ENCODE results near the gene RNPS1. TPM values are rescaled to one million over a fixed set of nuclear protein-coding genes. Genes with fewer than 3 reads are reported as not detected.
"Not testable (repeated sequence)": the region's sequence is repeated elsewhere in the genome, so short reads cannot be mapped to it uniquely, and the experiment has no call there.

The RNPS1 gene
- total RNA-seq, 5 donors from 2014 or later (not counting 1 experiment from before 2014, with no cell fraction given): 163 to 203 (median 181) TPM

- ChIA-PET CTCF (interaction anchor here in 1 of 2 donors (0.6 kb wide), 1 partner anchor 950 kb away, joined by 5 read pairs; no protein-coding TSS in a partner anchor), POLR2A (no interaction called here)
- H3K27ac ChIP-seq (ENCODE audit: low read length): no peak overlapping the region
These were observed 25.3 kb downstream of the RNPS1 start for GRCh38 chr16:2242598-2242997.

GRCh38 chr16:2240331-2240730 lies 27.6 kb downstream of the RNPS1 start:
- H3K27ac ChIP-seq (ENCODE audit: low read length); H3K27ac Mint-ChIP-seq; H3K36me3 Mint-ChIP-seq; DNase-seq; CTCF ChIA-PET; H3K4me1 Mint-ChIP-seq; H3K4me3 Mint-ChIP-seq; POLR2A ChIA-PET; H3K27me3 Mint-ChIP-seq; H3K9me3 Mint-ChIP-seq; ATAC-seq (replicated peaks in 1 of 4); H3K9me3 ChIP-seq; H3K4me3 ChIP-seq (ENCODE audit: control insufficient read depth in 1 of 2, extremely low read depth in 1 of 2, low read length in 1 of 2): not testable (repeated sequence)
- Histone ChIP-seq H3K36me3 (ENCODE audit: control insufficient read depth in 2 of 2, extremely low read depth in 1 of 2, insufficient read depth in 1 of 2, low read length in 1 of 2) (peaks cover 9 to 34% of the 10 kb centered on the region in 2 donors), H3K4me1 (ENCODE audit: control insufficient read depth in 1 of 2, extremely low read depth in 1 of 2, insufficient read depth in 2 of 2, low read length in 2 of 2) (peaks cover 2 to 15% of the 10 kb centered on the region in 2 experiments), H3K27me3 (replicated peaks in 1 of 2; ENCODE audit: control insufficient read depth in 2 of 2, extremely low read depth in 1 of 2, insufficient read depth in 2 of 2, low read length in 1 of 2) (peaks cover 0 to 21% of the 10 kb centered on the region in 2 experiments)
- 89% methylated on average over 5 of the region's 9 CpGs for WGBS (ENCODE audit: insufficient coverage)

More at GRCh38 chr16:2242598-2242997, 25.3 kb downstream of the RNPS1 start:
- Mint-ChIP-seq H3K4me3 (no peak overlapping the region), H3K36me3 (peaks cover 6% of the 10 kb centered on the region), H3K9me3 (no peaks in the 10 kb centered on the region), H3K4me1 (no peaks in the 10 kb centered on the region), H3K27ac (no peak overlapping the region), H3K27me3 (no peaks in the 10 kb centered on the region)
- Histone ChIP-seq H3K9me3 (no peaks in the 10 kb centered on the region), H3K4me1 (ENCODE audit: control insufficient read depth in 1 of 2, extremely low read depth in 1 of 2, insufficient read depth in 2 of 2, low read length in 2 of 2) (peaks cover 0 to under 1% of the 10 kb centered on the region in 2 experiments), H3K36me3 (ENCODE audit: control insufficient read depth in 2 of 2, extremely low read depth in 1 of 2, insufficient read depth in 1 of 2, low read length in 1 of 2) (peaks cover 8 to 42% of the 10 kb centered on the region in 2 donors), H3K4me3 (ENCODE audit: control insufficient read depth in 1 of 2, extremely low read depth in 1 of 2, low read length in 1 of 2) (no peak overlapping the region), H3K27me3 (replicated peaks in 1 of 2; ENCODE audit: control insufficient read depth in 2 of 2, extremely low read depth in 1 of 2, insufficient read depth in 2 of 2, low read length in 1 of 2) (peaks cover 0 to 2% of the 10 kb centered on the region in 2 experiments)
- no peak for ATAC-seq (replicated peaks in 1 of 4)
- no peak for DNase-seq
- WGBS (ENCODE audit: insufficient coverage): 98% methylated on average over 9 of the region's 11 CpGs

- ATAC-seq (replicated peaks in 1 of 4) (no peak), DNase-seq (no peak)
- ChIA-PET POLR2A (no interaction called here), CTCF (no interaction called here)
- H3K9me3 ChIP-seq: no peaks in the 10 kb centered on the region
- peaks cover 0 to 4% of the 10 kb centered on the region in 2 donors for H3K27me3 Mint-ChIP-seq
- H3K4me3 Mint-ChIP-seq: no peak overlapping the region
- 87% methylated on average over 9 of the region's 15 CpGs for WGBS (ENCODE audit: insufficient coverage)
- H3K27ac Mint-ChIP-seq: no peak overlapping the region
- peaks cover 10 to 30% of the 10 kb centered on the region in 2 donors for H3K36me3 ChIP-seq (ENCODE audit: control insufficient read depth in 2 of 2, extremely low read depth in 1 of 2, insufficient read depth in 1 of 2, low read length in 1 of 2)
- peaks cover 11% of the 10 kb centered on the region for H3K36me3 Mint-ChIP-seq
- H3K4me1 Mint-ChIP-seq: peaks cover 0 to 2% (median 1%) of the 10 kb centered on the region in 3 donors
- no peak overlapping the region for H3K27ac ChIP-seq (ENCODE audit: low read length)
- H3K9me3 Mint-ChIP-seq: no peaks in the 10 kb centered on the region
- peaks cover 2 to 15% of the 10 kb centered on the region in 2 experiments for H3K4me1 ChIP-seq (ENCODE audit: control insufficient read depth in 1 of 2, extremely low read depth in 1 of 2, insufficient read depth in 2 of 2, low read length in 2 of 2)
- no peak overlapping the region for H3K4me3 ChIP-seq (ENCODE audit: control insufficient read depth in 1 of 2, extremely low read depth in 1 of 2, low read length in 1 of 2)
- peaks cover 0 to 22% of the 10 kb centered on the region in 2 experiments for H3K27me3 ChIP-seq (replicated peaks in 1 of 2; ENCODE audit: control insufficient read depth in 2 of 2, extremely low read depth in 1 of 2, insufficient read depth in 2 of 2, low read length in 1 of 2)
These were observed 28.9 kb downstream of the RNPS1 start for GRCh38 chr16:2238838-2239675.

GRCh38 chr16:2238150-2238837 lies 29.6 kb downstream of the RNPS1 start:
- DNase-seq (no peak), ATAC-seq (replicated peaks in 1 of 4) (no peak)
- WGBS (ENCODE audit: insufficient coverage): 80% methylated on average over 14 of the region's 18 CpGs
- ChIA-PET CTCF (interaction anchor here in 1 of 2 donors (0.6 kb wide), 1 partner anchor 13 kb away, joined by 3 read pairs; the partner anchor contains the start of gene ECI1), POLR2A (no interaction called here)
- peaks cover 2 to 15% of the 10 kb centered on the region in 2 experiments for H3K4me1 ChIP-seq (ENCODE audit: control insufficient read depth in 1 of 2, extremely low read depth in 1 of 2, insufficient read depth in 2 of 2, low read length in 2 of 2)
- H3K9me3 Mint-ChIP-seq: no peaks in the 10 kb centered on the region
- H3K9me3 ChIP-seq: no peaks in the 10 kb centered on the region
- no peak overlapping the region for H3K27ac Mint-ChIP-seq
- peaks cover 10 to 29% of the 10 kb centered on the region in 2 donors for H3K36me3 ChIP-seq (ENCODE audit: control insufficient read depth in 2 of 2, extremely low read depth in 1 of 2, insufficient read depth in 1 of 2, low read length in 1 of 2)
- H3K4me3 Mint-ChIP-seq: no peak overlapping the region
- H3K27me3 Mint-ChIP-seq: peaks cover 0 to 4% of the 10 kb centered on the region in 2 donors
- H3K4me3 ChIP-seq (ENCODE audit: control insufficient read depth in 1 of 2, extremely low read depth in 1 of 2, low read length in 1 of 2): no peak overlapping the region
- H3K4me1 Mint-ChIP-seq: peaks cover 0 to 2% (median 1%) of the 10 kb centered on the region in 3 donors
- no peak overlapping the region for H3K27ac ChIP-seq (ENCODE audit: low read length)
- peaks cover 0 to 24% of the 10 kb centered on the region in 2 experiments for H3K27me3 ChIP-seq (replicated peaks in 1 of 2; ENCODE audit: control insufficient read depth in 2 of 2, extremely low read depth in 1 of 2, insufficient read depth in 2 of 2, low read length in 1 of 2)
- peaks cover 16% of the 10 kb centered on the region for H3K36me3 Mint-ChIP-seq

- Histone ChIP-seq H3K4me1 (ENCODE audit: control insufficient read depth in 1 of 2, extremely low read depth in 1 of 2, insufficient read depth in 2 of 2, low read length in 2 of 2) (peaks cover 2 to 15% of the 10 kb centered on the region in 2 experiments), H3K9me3 (no peaks in the 10 kb centered on the region), H3K27me3 (replicated peaks in 1 of 2; ENCODE audit: control insufficient read depth in 2 of 2, extremely low read depth in 1 of 2, insufficient read depth in 2 of 2, low read length in 1 of 2) (peaks cover 0 to 31% of the 10 kb centered on the region in 2 experiments), H3K4me3 (ENCODE audit: control insufficient read depth in 1 of 2, extremely low read depth in 1 of 2, low read length in 1 of 2) (no peak overlapping the region), H3K36me3 (ENCODE audit: control insufficient read depth in 2 of 2, extremely low read depth in 1 of 2, insufficient read depth in 1 of 2, low read length in 1 of 2) (peaks cover 16 to 29% of the 10 kb centered on the region in 2 donors), H3K27ac (ENCODE audit: low read length) (no peak overlapping the region)
- peaks cover 0 to 4% of the 10 kb centered on the region in 2 donors for H3K27me3 Mint-ChIP-seq
- ChIA-PET POLR2A (no interaction called here), CTCF (interaction anchor here in 1 of 2 donors (0.6 kb wide), 1 partner anchor 14 kb away, joined by 3 read pairs; the partner anchor contains the start of gene ECI1)
- no peaks in the 10 kb centered on the region for H3K9me3 Mint-ChIP-seq
- H3K4me3 Mint-ChIP-seq: no peak overlapping the region
- WGBS (ENCODE audit: insufficient coverage): 42% methylated on average over 65 of the region's 65 CpGs
- H3K4me1 Mint-ChIP-seq: peaks cover 0 to 2% (median 1%) of the 10 kb centered on the region in 3 donors
- ATAC-seq (replicated peaks in 1 of 4) (no peak), DNase-seq (no peak)
- no peak overlapping the region for H3K27ac Mint-ChIP-seq
- H3K36me3 Mint-ChIP-seq: peaks cover 16% of the 10 kb centered on the region
These were observed 30.3 kb downstream of the RNPS1 start for GRCh38 chr16:2237493-2238149.

- peaks cover 20 to 29% of the 10 kb centered on the region in 2 donors for H3K36me3 ChIP-seq (ENCODE audit: control insufficient read depth in 2 of 2, extremely low read depth in 1 of 2, insufficient read depth in 1 of 2, low read length in 1 of 2)
- ATAC-seq (replicated peaks in 1 of 4) (no peak), DNase-seq (no peak)
- H3K4me1 ChIP-seq (ENCODE audit: control insufficient read depth in 1 of 2, extremely low read depth in 1 of 2, insufficient read depth in 2 of 2, low read length in 2 of 2): peaks cover 2 to 15% of the 10 kb centered on the region in 2 experiments
- no peak overlapping the region for H3K4me3 ChIP-seq (ENCODE audit: control insufficient read depth in 1 of 2, extremely low read depth in 1 of 2, low read length in 1 of 2)
- H3K4me3 Mint-ChIP-seq: no peak overlapping the region
- H3K4me1 Mint-ChIP-seq: peaks cover 0 to 2% (median 1%) of the 10 kb centered on the region in 3 donors
- no peak overlapping the region for H3K27ac ChIP-seq (ENCODE audit: low read length)
- H3K27me3 Mint-ChIP-seq: peaks cover 0 to 4% of the 10 kb centered on the region in 2 donors
- CTCF ChIA-PET: no interaction called here
- POLR2A ChIA-PET: no interaction called here
- 23% methylated on average over 40 of the region's 40 CpGs for WGBS (ENCODE audit: insufficient coverage)
- no peaks in the 10 kb centered on the region for H3K9me3 Mint-ChIP-seq
- peaks cover 12% of the 10 kb centered on the region for H3K36me3 Mint-ChIP-seq
- H3K27me3 ChIP-seq (replicated peaks in 1 of 2; ENCODE audit: control insufficient read depth in 2 of 2, extremely low read depth in 1 of 2, insufficient read depth in 2 of 2, low read length in 1 of 2): peaks cover 0 to 32% of the 10 kb centered on the region in 2 experiments
- H3K27ac Mint-ChIP-seq: no peak overlapping the region
- H3K9me3 ChIP-seq: no peaks in the 10 kb centered on the region
These were observed 30.8 kb downstream of the RNPS1 start for GRCh38 chr16:2237102-2237482.

Measured in T-cell (primary cell).